PFSK-1 (cell line): ENCODE measurements around the gene PLG.

Experiments used
- SIN3A ChIP-seq: IDR thresholded peaks from 2 replicates; pipeline ENCODE4 v1.6.1; 2012; ENCODE audit warnings: mild to moderate bottlenecking, low read length, moderate library complexity, borderline replicate concordance; ENCODE audit not compliant: insufficient read depth
- TF ChIP-seq, protein P1 (sequence below), 2 experiments: IDR thresholded peaks; 2 replicates each; pipeline versions ENCODE4 v1.6.1 to v1.8.0; 2011 to 2012; ENCODE audit warnings: low read depth in 2 of 2, low read length in 2 of 2, control low read depth in 1 of 2, inconsistent platforms in 1 of 2, mild to moderate bottlenecking in 1 of 2, moderate library complexity in 1 of 2; ENCODE audit not compliant: insufficient read depth in 1 of 2

- TF ChIP-seq, protein P1, sequence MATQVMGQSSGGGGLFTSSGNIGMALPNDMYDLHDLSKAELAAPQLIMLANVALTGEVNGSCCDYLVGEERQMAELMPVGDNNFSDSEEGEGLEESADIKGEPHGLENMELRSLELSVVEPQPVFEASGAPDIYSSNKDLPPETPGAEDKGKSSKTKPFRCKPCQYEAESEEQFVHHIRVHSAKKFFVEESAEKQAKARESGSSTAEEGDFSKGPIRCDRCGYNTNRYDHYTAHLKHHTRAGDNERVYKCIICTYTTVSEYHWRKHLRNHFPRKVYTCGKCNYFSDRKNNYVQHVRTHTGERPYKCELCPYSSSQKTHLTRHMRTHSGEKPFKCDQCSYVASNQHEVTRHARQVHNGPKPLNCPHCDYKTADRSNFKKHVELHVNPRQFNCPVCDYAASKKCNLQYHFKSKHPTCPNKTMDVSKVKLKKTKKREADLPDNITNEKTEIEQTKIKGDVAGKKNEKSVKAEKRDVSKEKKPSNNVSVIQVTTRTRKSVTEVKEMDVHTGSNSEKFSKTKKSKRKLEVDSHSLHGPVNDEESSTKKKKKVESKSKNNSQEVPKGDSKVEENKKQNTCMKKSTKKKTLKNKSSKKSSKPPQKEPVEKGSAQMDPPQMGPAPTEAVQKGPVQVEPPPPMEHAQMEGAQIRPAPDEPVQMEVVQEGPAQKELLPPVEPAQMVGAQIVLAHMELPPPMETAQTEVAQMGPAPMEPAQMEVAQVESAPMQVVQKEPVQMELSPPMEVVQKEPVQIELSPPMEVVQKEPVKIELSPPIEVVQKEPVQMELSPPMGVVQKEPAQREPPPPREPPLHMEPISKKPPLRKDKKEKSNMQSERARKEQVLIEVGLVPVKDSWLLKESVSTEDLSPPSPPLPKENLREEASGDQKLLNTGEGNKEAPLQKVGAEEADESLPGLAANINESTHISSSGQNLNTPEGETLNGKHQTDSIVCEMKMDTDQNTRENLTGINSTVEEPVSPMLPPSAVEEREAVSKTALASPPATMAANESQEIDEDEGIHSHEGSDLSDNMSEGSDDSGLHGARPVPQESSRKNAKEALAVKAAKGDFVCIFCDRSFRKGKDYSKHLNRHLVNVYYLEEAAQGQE (IDR thresholded peaks at IDR 0.05; ENCODE audit: insufficient read depth in 1 of 2, low read depth in 2 of 2, low read length in 2 of 2): no peak
- no peak for TF ChIP-seq SIN3A
These were observed 31.1 kb downstream of the PLG start for GRCh38 chr6:160733050-160733646.
